H1 (cell line): ENCODE results near the gene CNGA4. TPM values are rescaled to one million over a fixed set of nuclear protein-coding genes. Genes with fewer than 3 reads are reported as not detected.

Experiments used
- CEBPB ChIP-seq: IDR thresholded peaks from 2 replicates; pipeline ENCODE4 v1.6.1; 2012; ENCODE audit warnings: low read depth, low read length
- FOSL1 ChIP-seq: IDR thresholded peaks from 2 replicates; pipeline ENCODE4 v1.6.1; 2011; ENCODE audit warnings: mild to moderate bottlenecking, low read depth, low read length, moderate library complexity; ENCODE audit not compliant: insufficient read depth
- KDM5A ChIP-seq: fragments of 200-600 bp; IDR thresholded peaks from 2 replicates; pipeline ENCODE4 v1.7.1; 2012; ENCODE audit warnings: mild to moderate bottlenecking, low read length, inconsistent platforms, mixed read lengths
- NRF1 ChIP-seq: IDR thresholded peaks from 2 replicates; pipeline ENCODE4 v1.6.1; 2011; ENCODE audit warnings: mild to moderate bottlenecking, low read depth, low read length, improper control_type of control experiment
- PHF8 ChIP-seq: fragments of 200-600 bp; sonication (generic); conservative IDR thresholded peaks from 2 replicates; pipeline ENCODE4 v1.7.1; 2012; ENCODE audit warnings: low read depth, mild to moderate bottlenecking, inconsistent platforms, low read length, moderate library complexity
- RNF2 ChIP-seq: fragments of 200-900, 300-1000 bp; sonication (generic); IDR thresholded peaks from 2 replicates; pipeline ENCODE4 v1.7.1; 2016; ENCODE audit warnings: borderline replicate concordance, low read depth, mild to moderate bottlenecking, antibody characterized with exemption, low read length; ENCODE audit not compliant: poor library complexity, severe bottlenecking; ENCODE audit errors: missing control alignments
- TBP ChIP-seq: IDR thresholded peaks from 2 replicates; pipeline ENCODE4 v1.6.1; 2011; ENCODE audit warnings: low read depth, low read length, improper control_type of control experiment
- polyA plus RNA-seq, 7 experiments: library from polyadenylated mRNA; depleted of rRNA in 3 of 7; stranded (reverse) in 5 of 7; unstranded in 2 of 7; fragments of >200 nt in 5 of 7; fragments of 200-250 nt in 2 of 7; gene quantifications; 1 replicate in 5 of 7; 2 replicates in 1 of 7; 4 replicates in 1 of 7; pipeline versions ENCODE4 v1.2.1 to v1.2.3, GENCODE V29; 2011 to 2013; ENCODE audit warnings: missing spikeins in 2 of 7, mixed read lengths in 2 of 7
- total RNA-seq: library from RNA; stranded (reverse); fragmentation: NEBNext Ultra II Directional; extraction: Animal tissue kit (Norgen Biotek cat#: 25700); gene quantifications from 2 replicates; pipeline ENCODE4 v1.2.1, GENCODE V29; 2021

The CNGA4 gene
- total and polyA plus RNA-seq, 2 of the 8 experiments (the other 6 are each of a cell fraction or from before 2014, with no cell fraction given) = 0.29 TPM; not detected in 1

DNA sequence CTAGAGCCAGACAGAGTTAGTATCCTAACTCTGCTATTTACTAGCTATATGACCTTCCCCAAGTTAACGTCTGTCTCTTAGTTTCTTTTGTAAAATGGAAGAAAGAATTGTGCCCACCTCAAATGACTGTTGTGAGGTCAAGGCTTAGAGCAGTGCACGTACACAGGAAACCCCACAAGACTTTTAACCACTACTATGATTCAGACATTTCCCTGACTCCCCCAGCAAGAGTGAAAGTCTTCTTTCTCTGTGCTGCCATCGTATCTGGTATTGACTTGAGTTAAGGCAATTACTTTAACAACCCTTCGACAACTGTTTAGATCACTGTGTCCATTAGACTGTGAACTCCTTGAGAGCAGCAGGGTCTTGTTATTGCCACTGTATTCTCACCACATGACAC, 42.5 kb upstream of the CNGA4 start (continued):
- TF ChIP-seq PHF8 (no peak), FOSL1 (no peak), NRF1 (no peak), TBP (no peak), RNF2 (no peak), CEBPB (no peak), KDM5A (no peak)
